Posterior cingulate gyrus (tissue), 11 donors: Measurements from ENCODE around the gene SRRM2.

Source experiments
- DNase-seq, 10 donors: peaks; one replicate each; pipeline versions ENCODE4 v3.0.0 to v3.0.0-alpha.2; 2020 to 2021; ENCODE audit warnings: mixed read lengths in 3 of 10
- intact Hi-C: fragments of 100-400 bp; cut with DNase I; formaldehyde crosslinking; loops from one replicate; pipeline ENCODE4 v1.15.1; 2023

SRRM2 gene

DNA sequence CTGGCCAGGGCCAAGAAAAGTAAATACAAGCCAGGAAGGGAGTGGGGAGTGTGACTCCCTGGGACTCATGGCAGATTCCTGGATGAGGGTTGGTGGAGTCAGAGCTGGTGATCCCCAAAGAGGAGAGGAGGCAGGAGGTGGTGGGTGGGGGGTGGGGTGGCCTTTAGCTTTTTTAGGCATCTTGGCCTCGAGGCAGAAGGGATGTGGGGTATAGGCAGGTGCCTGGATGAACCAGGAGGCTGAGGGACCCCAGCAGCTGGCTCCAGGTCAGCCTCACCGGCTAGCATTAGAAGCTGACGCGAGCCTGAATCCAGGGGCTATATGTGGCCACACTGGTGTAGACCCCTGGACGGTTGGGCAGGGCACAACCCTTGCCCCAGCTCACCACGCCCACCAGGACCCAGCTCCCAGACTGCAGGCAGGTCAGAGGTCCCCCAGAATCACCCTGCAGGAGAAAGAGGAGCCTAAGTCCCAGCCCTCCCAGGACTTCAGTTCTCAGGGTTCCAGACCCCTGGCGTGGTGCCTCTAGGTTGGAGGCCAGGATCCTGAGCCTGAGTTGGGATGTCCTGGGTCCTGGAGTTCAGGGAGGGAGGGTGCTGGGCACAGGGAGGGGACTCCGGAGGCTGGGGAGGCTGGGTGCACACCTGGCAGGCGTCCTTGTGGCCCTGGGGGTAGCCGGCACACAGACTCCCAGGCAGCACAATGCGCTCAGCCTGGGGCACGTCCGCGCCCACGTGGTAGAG lies 32.1 kb downstream of the SRRM2 start:
- intact Hi-C loops, result no loop called here
- DNase-seq, result peak in 3 of 10 donors; percentile 7 to 67 (median 60)

DNA sequence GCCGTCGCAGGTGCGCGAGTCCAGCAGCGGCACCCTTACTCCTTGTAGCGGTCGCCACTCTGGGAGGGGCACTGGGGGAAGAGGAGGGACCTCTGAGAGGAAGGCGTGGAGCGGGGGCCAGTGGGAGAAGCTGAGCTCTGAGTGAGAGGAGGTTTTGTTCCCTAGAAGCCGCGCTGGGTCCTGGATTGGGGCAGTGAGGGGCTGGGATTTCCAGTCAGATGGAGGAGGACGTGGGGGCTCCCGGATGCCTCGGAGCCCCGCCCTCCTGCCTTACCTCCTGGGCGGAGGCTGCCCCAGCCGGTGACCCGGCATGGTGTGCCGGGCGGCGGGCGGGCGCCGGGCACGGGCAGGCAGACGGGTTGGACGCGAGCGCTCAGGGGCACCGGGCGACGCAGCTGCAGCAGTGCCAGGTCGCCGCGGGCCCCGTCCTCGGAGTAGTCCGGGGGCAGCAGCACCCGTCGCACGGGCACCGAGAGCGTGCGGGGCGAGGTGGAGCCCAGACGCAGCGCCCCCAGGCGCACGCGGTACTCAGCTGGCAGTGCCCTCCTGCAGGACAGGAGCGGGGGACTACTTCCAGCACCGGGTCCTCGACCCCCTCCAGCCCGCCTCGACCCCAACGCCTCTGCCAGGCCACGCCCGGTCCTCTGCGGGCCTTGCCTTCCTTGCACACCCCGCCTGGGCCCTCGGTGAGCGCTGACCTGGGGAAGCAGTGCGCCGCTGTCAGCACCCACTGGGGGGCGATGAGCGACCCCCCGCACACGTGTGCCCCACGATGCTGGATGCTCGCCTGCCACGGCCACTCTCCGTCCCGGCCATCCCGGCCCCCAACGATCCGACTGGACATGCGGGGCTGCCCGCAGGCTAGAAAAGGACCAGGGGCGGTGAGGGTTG lies 32.9 kb downstream of the SRRM2 start:
- intact Hi-C loops, result no loop called here
- peak in 4 of 10 donors; percentile 4 to 77 (median 42) for DNase-seq

DNA sequence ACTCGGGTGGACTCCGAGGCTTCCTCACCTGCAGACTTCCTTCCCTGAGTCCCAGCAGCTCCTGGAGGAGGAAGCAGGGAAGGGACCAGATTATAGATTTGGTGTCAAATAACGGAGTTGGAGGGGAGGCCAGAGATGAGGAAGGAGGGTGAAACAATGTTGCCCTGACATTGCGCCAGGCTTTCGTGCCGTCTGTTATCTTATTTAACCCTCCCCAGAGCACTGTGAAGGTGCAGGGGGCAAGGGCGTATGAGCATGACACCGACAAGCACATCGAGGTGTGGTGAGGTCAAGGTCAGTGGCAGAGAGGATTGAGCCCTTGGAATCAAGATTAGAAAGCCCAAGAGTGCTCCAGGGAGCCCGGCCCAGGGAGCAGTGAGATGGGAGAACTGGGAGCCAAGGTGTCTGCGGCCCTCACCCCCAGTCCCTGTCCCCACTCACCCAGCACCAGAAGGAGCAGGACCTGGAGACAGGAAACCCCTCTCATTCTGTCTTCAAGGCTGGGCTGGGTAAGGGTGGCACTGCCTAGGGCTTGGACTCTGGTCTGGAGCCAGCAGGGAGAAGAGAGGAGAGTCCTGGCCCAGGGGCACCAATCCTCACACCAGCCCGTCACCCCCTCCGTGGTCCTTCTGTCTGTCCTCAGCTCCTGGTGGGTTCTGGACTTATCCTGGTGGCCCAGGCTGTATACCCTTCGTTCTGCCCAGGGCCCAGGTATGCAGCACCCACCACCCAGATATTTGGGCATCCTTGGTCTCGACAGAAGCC lies 33.8 kb downstream of the SRRM2 start:
- peak in 2 of 10 donors; percentile 4 to 45 for DNase-seq
- intact Hi-C loops, result no loop called here

DNA sequence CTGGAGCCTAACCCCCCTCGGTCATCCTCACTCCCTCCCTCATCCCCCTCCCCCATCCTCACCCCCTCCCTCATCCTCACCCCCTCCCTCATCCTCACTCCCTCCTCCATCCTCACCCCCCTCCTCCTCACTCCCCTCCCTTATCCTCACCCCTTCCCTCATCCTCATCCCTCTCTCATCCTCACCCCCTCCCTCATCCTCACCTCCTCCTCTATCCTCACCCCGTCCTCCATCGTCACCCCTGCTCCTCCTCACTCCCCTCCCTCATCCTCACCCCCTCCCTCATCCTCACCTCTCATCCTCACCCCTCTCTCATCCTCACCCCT lies 34.4 kb downstream of the SRRM2 start:
- DNase-seq, result no peak
- intact Hi-C loops, result no loop called here

DNA sequence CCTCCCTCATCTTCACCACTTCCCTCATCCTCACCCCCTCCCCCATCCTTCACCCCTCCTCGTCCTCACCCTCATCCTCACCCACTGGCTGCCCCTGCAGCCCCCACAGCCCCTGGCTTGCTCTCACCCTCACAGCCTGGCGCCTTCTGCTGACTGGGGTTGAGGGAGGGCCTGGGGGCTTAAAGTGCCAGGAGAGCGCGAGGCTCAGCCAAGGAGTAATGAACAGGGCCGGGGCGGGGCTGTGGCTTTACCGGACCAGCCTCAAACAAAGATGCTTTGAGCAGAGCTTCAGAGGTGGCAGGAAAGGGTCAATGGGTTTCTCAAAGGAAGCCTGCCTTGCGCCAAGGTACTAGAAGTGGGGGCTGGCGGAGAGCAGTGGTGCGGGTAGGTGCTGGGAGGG lies 35.0 kb downstream of the SRRM2 start, which contains the start of gene PRSS33:
Gene PRSS33 (minus strand): TSS at position 155 of the 400 bp plus-strand sequence. CDS start 1,013 bp downstream, outside the sequence.
- peak in 2 of 10 donors; percentile 38 to 72 for DNase-seq
- intact Hi-C loops, result no loop called here

DNA sequence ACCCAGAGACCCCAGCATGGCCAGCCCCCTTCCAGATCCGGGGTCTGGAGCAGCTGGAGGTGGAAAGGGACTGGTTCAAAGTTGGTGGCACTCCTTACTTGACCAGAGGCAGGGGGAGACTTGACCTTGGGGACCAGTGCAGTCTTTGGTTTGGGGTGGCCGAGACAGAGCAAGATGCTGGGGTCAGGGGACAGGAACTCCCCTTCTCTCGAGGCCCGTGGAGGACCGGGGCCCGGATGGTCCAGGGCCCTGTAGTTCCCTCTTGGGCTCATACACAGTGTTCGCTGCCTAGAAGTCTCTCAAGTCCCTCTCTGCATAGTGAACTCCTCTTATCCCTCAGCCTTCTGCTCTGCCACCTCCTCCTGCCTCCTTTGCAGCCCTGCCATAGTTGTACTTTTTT lies 35.5 kb downstream of the SRRM2 start:
- DNase-seq, result peak in 2 of 10 donors; percentile 6 to 61
- intact Hi-C loops, result no loop called here

DNA sequence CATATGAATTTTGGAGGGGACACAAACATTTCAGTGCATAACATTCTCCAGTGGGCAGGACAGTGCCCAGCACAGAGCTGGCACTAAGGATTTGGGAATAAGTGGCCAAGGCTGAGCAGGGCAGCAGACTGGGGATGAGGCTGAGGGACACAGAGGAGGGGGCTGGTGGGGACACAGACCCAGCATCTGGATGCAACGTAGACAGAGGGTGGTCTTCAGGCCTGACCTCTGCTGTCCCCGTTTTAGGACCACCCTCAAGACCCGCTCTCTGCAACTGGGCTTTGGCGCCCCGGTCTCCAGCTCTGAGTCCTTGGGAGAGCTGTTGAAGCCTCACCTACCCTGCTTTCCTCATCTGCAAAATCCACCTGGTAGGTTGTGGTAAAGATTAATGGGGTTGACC lies 38.2 kb downstream of the SRRM2 start:
- DNase-seq, result peak in 2 of 10 donors; percentile 18 to 49
- intact Hi-C loops, result no loop called here

DNA sequence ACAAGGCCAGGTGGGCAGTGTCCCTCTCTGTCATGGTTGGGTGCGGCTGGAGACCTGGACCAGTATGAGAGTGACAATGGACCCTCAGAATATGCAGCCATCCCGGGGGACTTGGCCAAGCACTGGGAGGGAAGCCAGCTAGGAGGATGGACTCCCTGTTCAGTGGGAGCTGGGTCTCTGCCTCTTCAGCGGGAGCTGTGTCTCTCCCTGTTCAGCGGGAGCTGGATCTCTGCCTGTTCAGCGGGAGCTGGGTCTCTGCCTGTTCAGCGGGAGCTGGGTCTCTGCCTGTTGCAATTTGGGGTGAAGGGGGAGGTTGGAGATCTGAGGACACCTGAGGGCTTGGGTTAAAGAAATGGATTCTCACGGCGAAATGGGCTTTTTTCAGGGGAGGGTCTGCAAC lies 38.7 kb downstream of the SRRM2 start:
- intact Hi-C loops, result no loop called here

DNA sequence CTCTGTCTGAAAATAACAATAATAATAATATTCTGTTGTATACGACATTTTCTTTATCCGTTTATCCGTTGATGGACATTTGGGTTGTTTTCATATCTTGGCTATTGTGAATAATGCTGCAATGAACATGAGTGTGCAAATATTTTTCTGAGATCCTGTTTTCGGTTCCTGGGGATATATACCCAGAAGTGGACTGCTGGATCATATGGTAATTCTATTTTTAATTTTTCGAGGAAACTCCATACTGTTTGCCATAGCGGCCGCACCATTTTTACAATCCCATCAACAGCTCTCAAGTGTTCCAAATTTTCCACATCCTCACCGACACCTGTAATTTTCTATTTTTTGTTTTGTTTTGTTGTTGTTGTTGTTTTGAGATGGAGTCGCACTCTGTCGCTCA lies 40.5 kb downstream of the SRRM2 start:
- peak in 1 of 10 donors; percentile 5 for DNase-seq
- intact Hi-C loops, result no loop called here

More for the DNA sequence above, 38.7 kb downstream of the SRRM2 start:
- peak in 2 of 10 donors; percentile 20 to 50 for DNase-seq

DNA sequence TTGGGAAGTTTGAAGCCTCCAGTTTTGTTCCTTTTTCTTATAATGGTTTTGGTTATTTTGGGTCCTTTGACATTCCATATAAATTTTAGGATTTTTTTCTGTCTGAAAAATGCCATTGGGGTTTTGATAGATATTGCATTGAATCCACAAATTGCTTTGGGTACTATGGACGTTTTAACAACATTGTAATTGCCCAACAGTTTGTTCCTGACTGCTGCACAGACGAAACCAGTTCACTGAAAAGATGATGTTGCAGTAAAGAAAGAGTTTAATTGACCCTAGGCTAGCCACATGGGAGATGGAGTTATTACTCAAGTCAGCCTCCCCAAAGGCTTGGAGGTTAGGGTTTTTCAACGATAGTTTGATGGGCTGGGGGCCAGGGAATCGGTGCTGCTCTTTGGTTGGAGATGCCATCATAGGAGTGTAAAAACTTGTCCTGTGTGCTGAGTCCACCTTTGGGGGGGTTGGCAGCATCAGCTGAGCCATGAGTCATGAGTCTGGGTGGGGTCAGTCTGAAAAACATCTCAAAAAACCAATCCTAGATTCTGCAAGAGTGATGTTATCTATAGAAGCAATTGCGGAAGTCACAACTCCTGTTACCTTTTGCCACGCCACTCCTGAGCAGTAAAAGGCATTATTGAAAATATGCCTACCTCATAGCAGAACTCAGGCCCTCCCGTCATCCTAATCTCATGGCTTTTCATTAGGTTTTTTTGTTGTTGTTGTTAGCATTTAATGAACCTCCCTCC lies 43.1 kb downstream of the SRRM2 start:
- DNase-seq, result peak in 1 of 10 donors; percentile 6
- intact Hi-C loops, result no loop called here

DNA sequence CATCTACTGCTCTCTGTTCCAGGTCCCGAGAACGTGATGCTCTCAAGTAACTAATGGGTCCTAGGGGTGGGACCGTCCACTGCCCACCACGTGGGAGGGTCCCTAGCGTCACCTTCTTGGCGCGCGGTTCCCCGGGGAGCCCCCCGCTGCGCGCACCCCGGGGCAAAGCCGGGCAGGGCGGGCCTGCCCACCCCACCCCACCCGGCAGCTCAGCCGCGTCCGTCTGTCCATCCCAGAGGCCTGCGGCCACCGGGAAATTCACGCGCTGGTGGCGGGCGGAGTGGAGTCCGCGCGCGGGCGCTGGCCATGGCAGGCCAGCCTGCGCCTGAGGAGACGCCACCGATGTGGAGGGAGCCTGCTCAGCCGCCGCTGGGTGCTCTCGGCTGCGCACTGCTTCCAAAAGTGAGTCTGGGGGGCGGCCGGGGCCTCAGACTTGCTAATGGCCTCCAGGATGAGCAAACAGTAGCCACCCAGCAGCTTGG lies 46.3 kb downstream of the SRRM2 start:
- intact Hi-C loops, result no loop called here
- peak in 1 of 10 donors; percentile 51 for DNase-seq

DNA sequence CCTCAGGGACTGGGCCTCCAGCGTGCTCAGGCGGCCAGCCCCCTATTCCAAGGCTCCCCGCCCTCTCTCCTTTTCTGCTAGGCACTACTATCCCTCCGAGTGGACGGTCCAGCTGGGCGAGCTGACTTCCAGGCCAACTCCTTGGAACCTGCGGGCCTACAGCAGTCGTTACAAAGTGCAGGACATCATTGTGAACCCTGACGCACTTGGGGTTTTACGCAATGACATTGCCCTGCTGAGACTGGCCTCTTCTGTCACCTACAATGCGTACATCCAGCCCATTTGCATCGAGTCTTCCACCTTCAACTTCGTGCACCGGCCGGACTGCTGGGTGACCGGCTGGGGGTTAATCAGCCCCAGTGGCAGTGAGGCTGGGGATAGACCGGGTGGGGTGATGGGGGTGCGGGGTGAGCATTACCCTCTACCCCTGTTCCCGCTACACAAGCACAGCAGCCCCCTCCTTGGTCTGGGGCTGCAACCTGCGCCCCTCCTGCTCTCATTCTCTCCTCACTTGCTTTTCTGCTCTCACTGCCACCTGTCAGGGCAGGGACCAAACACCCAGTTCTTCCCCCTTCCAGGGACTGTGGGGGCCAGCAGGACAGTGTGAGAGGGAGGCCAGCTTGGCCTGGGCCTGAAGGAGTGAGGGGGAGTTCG lies 46.9 kb downstream of the SRRM2 start:
- intact Hi-C loops, result no loop called here
- peak in 2 of 10 donors; percentile 44 to 55 for DNase-seq

DNA sequence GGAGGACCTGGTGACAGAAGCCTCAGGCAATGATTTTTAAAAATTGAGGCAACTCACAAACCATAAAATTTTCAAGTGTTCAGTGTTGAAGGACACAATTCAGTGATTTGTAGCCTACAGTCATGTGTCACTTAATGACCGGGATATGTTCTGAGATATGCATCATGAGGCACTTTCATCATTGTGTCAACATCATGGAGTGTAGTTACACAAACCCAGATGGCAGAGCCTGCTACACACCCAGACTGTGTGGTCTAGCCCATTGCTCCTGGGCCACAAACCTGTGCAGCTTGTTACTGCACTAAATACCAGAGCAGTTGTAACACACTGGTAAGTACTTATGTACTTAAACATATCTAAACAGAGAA lies 47.4 kb downstream of the SRRM2 start:
- peak in 1 of 10 donors; percentile 21 for DNase-seq
- intact Hi-C loops, result no loop called here

DNA sequence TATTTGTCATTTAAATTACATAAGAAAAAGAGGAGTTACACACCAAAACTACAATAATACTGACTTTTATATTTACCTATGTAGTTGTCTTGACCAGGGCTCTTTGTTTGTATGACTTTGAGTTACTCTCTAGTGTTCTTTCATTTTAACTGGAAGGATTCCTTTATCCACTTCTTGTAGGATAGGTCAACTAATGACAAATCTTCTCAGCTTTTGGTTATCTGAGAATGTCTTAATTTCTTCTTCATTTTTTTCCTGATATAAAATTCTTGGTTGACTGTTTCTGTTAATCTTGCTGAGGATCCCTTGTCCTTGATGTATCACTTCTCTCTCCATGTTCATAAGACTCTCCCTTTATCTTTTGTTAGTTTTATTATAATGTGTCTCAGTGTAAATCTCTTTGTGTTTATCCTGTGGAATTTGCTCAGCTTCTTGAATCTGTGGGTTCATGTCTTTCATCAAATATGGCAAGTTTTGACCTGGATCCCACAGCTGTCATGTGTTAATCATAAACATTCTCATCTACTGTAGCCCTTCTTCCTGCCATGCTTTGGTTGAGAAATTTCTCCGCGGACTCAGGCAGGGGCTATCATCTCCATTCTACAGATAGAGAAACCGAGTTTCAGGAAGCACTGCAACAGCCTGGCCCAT lies 51.2 kb downstream of the SRRM2 start:
- DNase-seq, result no peak
- intact Hi-C loops, result no loop called here

DNA sequence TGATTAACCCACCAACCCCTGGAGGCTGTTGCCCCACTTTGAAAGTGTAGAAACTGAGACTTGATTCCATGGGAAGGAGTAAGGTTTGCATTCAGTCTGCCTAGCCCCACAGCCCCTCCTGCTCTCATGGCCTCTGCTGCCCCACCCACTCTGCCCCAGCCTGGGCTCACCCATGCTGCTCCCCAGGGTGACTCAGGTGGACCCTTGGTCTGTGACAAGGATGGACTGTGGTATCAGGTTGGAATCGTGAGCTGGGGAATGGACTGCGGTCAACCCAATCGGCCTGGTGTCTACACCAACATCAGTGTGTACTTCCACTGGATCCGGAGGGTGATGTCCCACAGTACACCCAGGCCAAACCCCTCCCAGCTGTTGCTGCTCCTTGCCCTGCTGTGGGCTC lies 52.3 kb downstream of the SRRM2 start:
- DNase-seq, result peak in 1 of 10 donors; percentile 36
- intact Hi-C loops, result no loop called here

DNA sequence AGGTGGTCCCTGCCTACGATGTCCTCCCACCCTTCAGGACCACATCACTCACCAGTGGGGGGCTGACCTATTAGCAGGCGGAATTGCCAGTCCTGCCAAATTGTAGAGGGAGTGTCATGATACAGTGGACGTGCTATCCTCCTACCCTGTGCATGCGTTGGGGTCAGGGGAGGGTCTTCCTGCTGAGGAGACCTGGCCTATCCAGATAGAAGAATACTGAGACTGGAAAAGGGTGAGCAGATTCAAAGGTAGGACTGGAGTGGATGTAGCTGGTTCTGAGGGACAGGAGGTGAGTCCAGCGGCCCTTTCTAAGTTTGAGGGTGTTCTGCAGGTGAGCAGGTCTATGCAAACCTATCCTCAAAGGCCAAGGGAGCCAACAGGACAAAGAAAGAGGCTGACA lies 53.8 kb downstream of the SRRM2 start:
- intact Hi-C loops, result no loop called here
- peak in 2 of 10 donors; percentile 9 to 26 for DNase-seq

DNA sequence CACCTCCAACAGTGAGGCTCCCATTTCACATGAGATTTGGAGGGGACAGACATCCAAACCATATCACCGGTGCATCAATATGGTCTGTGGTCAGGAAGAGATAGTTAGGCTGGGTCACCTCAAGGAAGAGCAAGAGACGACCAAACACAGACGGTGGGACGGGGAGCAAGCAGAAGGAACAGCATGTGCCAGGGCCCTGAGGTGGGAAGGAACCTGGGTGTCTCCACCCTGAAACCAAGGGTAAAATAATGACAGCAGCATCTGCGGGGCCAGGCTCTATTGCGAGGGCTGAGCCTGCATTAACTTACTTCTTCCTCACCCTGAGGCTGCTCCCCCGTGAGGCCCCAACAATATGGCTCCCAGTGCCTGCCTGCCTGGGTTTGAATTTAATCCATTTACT lies 55.7 kb downstream of the SRRM2 start:
- DNase-seq, result peak in 2 of 10 donors; percentile 17 to 31
- intact Hi-C loops, result no loop called here

DNA sequence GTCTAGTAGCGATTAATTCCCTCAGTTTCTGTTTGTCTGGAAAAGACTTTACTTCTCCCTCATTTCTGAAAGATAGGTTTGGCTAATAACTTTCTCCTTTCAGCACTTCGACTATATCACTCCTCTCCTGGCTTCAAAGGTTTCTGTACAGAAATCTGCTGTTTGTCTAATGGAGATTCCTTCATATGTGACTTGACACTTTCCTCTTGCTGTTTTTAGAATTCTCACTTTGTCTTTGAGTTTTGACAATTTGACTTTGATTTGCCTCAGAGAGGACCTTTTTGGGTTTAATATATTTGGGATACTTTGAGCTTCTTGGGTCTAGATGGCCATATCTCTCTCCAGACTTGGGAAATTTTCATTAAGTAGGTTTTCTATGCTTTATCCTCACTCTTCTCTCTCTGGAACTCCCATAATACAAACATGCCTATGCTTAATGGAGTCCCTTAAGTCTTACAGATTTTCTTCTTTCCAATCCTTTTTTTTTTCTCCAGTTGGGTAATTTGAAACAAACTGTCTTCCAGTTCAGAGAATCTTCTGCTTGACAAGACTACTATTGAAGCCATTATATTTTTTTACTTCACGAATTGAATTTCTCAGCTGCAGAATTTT lies 56.8 kb downstream of the SRRM2 start:
- no peak for DNase-seq
- intact Hi-C loops, result no loop called here
